Fibroblast of gingiva (primary cell): ENCODE data around the gene SP100.
A peak's percentile ranks its signal among the peaks of the same experiment; 100 is the strongest.
"Not testable (repeated sequence)": the region's sequence is repeated elsewhere in the genome, so short reads cannot be mapped to it uniquely, and the experiment has no call there.

Source experiments
- DNase-seq: peaks from one replicate; pipeline ENCODE4 v3.0.0-alpha.2; 2011; ENCODE audit warnings: low read depth

The SP100 gene

GRCh38 chr2:230416061-230416721, at the start of gene SP100:
TSS of gene SP100 (plus strand) at chr2:230416201. CDS start at chr2:230416297, 96 bp downstream.
- DNase-seq = peak; percentile 75

DNA sequence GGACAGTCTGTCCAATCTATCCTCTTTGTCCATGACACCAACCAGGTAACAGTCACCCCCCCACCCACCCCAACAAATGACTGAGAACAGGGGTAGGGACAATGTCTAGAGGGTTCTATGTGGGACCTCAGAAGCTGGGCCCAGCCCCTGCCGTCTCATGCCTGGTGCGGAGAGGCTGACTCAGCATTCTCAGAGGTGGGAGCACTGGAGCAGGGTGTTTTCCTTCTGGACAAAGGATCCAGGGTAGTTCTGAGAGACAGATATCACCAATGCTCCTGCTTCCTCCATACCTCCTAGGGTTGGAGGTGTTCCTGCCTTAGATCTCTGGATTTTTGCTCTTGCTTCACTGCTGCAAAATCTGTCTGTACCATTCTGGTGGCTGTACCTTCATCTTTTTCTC, 33.9 kb upstream of the SP100 start:
- no peak for DNase-seq

GRCh38 chr2:230383453-230383852, 32.5 kb upstream of the SP100 start:
- no peak for DNase-seq

DNA sequence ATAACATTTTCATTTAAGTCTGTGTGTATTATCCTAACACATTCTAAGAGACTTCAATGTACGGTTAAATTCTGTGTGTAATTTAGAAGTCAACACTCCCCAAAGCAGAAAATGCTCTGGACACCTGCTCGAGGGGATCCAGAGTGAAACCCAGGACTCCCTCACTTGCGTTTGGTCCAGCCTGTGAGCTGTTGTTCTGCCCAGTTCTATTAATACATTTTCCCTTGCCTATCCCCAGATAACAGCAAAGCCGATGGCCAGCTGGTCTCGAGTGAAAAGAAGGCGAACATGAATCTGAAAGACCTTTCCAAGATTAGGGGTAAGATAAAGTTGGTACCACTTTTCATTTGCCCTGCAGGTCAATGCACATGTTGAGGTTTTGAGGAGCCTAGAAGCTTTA, 31.0 kb upstream of the SP100 start:
- no peak for DNase-seq

DNA sequence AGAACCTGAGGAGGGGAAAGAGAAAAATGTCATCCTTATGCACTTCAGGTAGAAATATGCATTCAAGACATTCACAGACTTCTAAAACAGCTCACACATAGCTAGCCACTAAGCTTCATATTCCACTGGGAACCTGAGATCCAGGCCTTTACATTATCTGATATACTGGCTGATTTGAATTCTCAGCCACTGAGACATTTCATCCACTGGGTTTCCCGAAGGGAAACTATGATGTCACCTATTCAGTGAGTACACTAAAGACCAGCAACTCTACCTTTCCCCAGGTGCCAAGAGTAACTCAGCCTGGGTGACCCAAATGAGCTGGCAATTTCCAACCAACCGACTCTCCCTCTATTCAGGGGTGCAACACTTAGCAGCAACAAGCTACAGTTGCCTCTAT, 21.7 kb upstream of the SP100 start:
- no peak for DNase-seq

GRCh38 chr2:230398698-230399097, 17.3 kb upstream of the SP100 start:
- not testable (repeated sequence) for DNase-seq

GRCh38 chr2:230400041-230400440, 16.0 kb upstream of the SP100 start:
- no peak for DNase-seq

DNA sequence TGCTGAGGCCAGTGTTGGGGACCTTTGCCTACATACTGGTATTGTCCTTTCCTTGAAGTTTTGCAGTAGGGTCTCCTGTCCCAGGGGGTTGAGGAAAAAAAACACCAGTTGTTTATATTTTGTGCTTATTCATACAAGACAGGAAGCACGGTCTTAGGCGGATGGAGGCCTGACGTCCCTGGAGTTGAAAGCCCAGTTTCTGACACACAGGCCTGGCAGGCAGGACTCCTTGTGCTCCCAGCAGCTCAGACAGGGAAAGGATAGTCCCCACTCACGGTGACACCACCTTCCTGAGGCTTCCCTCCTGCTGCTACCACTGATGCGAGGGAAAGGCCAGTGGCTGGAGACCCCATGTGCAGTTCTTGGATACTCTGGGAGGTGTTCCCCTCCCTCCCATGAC, 15.5 kb upstream of the SP100 start:
- DNase-seq = no peak

DNA sequence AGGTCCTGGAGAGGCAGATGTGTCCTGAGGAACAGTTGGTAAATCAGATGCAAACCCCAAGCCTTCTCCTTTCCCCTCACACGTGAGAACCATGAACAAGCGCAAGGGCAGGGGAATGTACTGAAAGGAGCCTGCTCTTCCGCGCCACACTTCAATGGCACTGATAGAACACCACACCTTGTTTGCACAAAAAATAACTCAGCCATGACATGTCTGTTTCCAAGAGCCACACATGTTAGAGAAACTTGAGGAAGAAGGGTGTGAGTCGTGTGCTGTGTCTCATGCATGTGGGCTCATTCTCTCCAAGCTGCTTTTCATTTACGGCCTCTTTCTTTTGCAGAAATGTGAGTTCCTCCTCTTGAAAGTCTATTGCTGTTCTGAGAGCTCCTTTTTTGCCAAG, 15.0 kb upstream of the SP100 start:
- DNase-seq = not testable (repeated sequence)

- DNase-seq = no peak
Observed at GRCh38 chr2:230403746-230404145, 12.3 kb upstream of the SP100 start.

GRCh38 chr2:230405824-230406223, 10.2 kb upstream of the SP100 start:
- DNase-seq = no peak

DNA sequence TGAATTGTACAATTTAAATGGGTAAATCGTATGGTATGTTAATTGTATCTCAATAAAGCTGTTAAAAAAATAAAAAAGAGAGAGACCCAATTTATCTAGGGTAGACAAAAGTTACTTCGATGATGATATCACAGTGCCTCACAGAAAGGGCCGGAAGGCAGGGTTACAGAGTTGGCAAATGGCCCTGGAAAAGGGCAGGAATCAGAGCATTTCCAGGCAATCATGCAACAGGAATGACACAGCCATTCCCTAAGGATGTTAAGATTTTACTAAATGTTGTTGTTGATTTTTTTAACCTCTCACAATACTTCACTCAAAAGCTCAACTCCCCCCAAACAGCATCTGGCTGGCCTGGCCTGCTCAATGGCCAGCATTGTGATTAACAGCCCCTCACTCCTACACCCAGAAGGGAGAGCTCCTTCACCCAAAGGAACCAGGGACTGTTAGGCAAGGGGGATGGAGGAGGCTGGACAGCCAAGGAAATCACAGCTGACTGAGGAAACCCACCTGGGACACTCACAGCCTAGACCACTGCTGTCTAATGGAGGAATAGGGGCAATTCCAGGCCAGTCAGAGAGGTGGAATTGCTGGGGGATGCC, 7.7 kb upstream of the SP100 start:
- DNase-seq = peak; percentile 88

- DNase-seq = not testable (repeated sequence)
Observed at GRCh38 chr2:230409316-230409715, 6.7 kb upstream of the SP100 start.

DNA sequence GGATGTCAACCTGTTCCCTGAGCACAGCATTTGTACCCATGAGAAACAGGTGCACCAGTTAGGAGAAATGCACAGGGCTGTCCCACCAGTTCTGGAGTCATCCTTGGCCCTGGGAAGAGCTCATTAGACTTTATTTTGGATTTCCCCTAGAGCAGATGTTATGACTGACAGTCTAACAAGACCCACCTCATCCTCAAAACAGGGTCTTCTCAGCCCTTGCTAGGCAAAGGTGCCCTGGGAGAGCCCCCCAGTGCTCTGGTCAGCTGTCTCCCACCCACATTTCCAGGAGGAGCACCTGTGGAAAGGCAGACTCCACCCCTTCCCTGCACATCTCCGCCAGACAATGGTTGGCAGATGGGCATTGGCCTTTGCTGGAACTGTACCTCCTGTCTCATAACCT, 5.7 kb upstream of the SP100 start:
- DNase-seq = no peak

- DNase-seq = no peak
Observed at GRCh38 chr2:230410861-230411569, 5.0 kb upstream of the SP100 start.

DNA sequence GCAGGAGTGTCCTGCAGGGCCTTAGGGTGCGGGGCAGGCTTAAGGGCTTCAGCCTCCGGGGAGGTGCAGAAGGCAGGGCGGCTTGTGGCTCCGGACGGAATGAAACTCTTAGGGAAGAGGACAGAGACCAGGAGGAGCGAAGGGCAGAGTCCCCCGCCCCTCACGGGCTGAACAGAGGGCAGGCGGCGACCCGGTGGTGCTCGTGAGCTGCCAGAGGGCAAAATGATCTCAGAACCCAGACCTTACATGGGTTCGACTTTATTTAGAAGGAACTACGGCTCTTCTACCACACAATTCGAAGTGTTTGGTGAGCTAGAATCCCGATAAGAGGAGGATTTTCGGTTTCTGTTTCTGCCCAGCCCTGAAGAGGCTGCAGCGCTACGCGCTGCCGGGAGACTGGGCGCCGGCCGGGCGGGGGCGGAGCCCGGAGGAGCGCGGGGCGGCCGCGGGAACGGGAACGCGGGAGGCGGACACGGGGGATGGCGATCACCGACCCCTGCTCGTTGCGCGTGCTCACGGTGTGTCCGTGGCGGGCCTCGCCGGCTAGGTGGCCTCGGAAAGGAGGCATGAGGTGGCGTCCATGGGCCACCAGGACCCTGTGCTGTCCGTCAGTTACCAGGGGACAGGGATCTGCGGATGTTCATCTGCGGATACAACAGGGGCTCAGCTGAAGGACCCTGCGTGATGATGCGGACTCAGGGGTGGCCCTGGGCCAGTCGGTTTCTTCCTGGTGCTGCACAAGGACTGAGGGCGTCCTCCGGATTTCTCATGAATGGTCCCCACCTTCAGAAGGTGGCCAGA, 4.2 kb upstream of the SP100 start:
- DNase-seq = peak; percentile 62

- no peak for DNase-seq
Observed at GRCh38 chr2:230412371-230412711, 3.7 kb upstream of the SP100 start.

DNA sequence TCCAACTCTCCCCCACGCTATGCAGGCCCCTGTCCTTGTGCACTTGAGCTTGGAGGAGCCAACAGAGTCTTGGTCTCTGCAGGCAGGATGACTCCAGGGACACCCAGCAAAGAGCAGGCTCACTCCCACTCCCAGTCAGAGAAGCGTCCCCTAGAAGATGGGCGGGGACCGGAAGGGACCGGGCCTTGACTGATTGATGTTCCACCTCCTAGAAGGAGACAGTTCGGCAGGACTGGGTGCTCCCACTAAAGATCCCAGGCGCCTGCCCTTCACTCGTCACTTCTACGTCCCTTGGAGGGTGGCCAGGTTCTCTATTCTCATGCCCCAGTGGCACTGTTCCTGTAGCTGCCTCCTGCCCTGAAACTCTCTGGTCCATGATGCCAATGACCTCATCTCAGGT, 3.2 kb upstream of the SP100 start:
- no peak for DNase-seq

GRCh38 chr2:230413479-230413878, 2.5 kb upstream of the SP100 start:
- DNase-seq = no peak

DNA sequence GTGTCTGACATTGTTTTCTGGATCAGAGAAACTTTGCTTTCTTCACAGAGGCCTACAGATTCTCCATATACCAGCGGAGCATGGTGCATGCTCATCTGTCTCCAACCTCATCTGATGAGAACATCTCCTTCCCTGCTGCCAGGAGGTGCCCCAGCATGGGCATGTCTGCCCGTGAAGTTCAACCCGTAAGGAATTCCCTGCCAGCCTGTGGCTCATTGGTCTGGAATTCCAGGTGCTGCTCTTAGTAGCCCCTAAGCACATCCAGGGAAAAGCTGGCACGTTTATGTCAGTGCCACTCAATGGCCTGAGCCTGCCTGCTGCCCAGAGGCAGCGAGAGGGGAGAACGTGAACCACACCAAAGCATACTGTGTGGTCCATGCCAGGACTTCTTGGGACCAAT, 1.7 kb upstream of the SP100 start:
- DNase-seq = no peak

GRCh38 chr2:230417436-230417835, 1.4 kb downstream of the SP100 start:
- DNase-seq = no peak

- DNase-seq = peak; percentile 51
Observed at GRCh38 chr2:230418341-230419016, 2.5 kb downstream of the SP100 start.
